Effector memory CD4-positive, alpha-beta T cell (primary cell): ENCODE measurements around the gene BBX.

Source experiments
- DNase-seq, 3 donors: peaks; one replicate each; pipeline ENCODE4 v3.0.0-alpha.2; 2020
- H3K27ac ChIP-seq: 2 replicates; pipeline ENCODE4 v1.7.0; 2013; ENCODE audit warnings: mild to moderate bottlenecking, low read length, moderate library complexity; ENCODE audit not compliant: insufficient read depth, poor library complexity, severe bottlenecking
- H3K27me3 ChIP-seq: replicated peaks from 2 replicates; pipeline ENCODE4 v1.7.0; 2013; ENCODE audit warnings: mild to moderate bottlenecking, low read length; ENCODE audit not compliant: insufficient read depth, control insufficient read depth, poor library complexity, severe bottlenecking
- H3K36me3 ChIP-seq: 2 replicates; pipeline ENCODE4 v1.7.0; 2013; ENCODE audit warnings: mild to moderate bottlenecking, low read length, moderate library complexity; ENCODE audit not compliant: control insufficient read depth, insufficient read depth
- H3K4me1 ChIP-seq: 2 replicates; pipeline ENCODE4 v1.7.0; 2013; ENCODE audit warnings: low read length, mild to moderate bottlenecking; ENCODE audit not compliant: control insufficient read depth, insufficient read depth, poor library complexity, severe bottlenecking
- H3K4me3 ChIP-seq: 2 replicates; pipeline ENCODE4 v1.7.0; 2013; ENCODE audit warnings: low read length, low read depth, mild to moderate bottlenecking; ENCODE audit not compliant: insufficient read depth, poor library complexity, severe bottlenecking
- H3K9me3 ChIP-seq: 2 replicates; pipeline ENCODE4 v1.7.0; 2013; ENCODE audit warnings: mild to moderate bottlenecking, low read length, moderate library complexity; ENCODE audit not compliant: control insufficient read depth

BBX gene

DNA sequence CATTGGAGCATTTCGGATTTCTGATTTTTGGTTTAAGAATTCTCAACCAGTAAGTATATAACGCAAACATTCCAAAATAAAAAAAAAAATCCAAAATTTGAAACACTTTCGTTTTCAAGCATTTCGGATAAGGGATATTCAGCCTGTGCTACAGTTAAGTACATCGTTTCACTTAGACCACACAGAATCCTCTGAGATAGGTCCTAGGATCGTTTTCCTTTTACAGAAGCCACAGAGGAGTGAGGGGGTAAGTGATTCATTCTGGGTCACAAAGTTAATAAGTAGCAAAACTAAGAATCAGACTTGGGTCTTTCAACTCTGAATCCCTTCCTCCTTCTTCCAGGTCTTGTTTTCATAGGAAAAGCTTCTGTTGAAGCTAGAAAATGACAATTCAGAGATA is 249.3 kb downstream of the BBX start:
- H3K27me3 ChIP-seq: no peaks in the 10 kb centered on the region

DNA sequence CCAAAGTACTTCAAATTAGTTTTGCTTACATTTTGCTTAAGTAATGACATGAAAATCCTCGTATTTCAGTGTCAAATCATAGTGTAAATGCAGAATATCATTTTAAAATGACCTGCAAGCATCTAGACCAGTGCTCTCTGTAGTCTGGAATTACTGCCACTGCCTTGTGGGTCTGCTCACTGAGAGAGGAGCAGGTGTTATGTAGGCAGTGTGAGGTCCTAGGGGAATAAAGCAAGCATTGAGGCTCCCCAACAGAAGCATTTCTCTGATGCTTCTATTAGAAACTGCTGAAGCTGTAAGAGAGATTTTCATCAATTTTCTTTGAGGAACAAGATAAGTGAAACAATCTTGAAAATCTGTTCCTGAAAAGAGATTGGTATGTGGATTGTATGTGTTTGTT is 253.2 kb downstream of the BBX start:
- Histone ChIP-seq H3K27ac (no peak overlapping the region), H3K4me1 (no peaks in the 10 kb centered on the region), H3K4me3 (no peak overlapping the region), H3K36me3 (peaks cover 35% of the 10 kb centered on the region), H3K27me3 (no peaks in the 10 kb centered on the region), H3K9me3 (no peaks in the 10 kb centered on the region)
- DNase-seq: no peak

More for the DNA sequence above, 249.3 kb downstream of the BBX start:
- no peak for DNase-seq
- Histone ChIP-seq H3K9me3 (no peaks in the 10 kb centered on the region), H3K27ac (no peak overlapping the region), H3K36me3 (peaks cover 18% of the 10 kb centered on the region), H3K4me3 (no peak overlapping the region), H3K4me1 (no peaks in the 10 kb centered on the region)

DNA sequence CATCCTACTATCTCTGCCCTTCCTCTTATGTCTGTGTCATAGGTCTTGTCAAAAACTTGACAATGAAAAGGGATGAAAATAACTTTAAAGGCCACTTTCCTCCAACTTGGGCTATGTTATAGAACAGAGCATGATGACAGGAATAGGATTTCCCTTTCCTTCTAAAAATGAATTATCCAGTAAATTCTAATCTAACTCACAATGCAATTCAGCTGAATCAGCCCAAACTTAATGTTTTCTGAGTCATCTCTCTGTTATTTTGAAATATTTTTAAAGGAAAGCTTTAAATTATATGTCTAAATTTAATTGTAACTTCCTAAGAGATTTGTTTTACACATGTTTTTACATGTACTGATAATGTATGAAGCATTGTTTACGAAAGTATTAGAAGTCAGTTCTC is 258.5 kb downstream of the BBX start:
- no peaks in the 10 kb centered on the region for H3K9me3 ChIP-seq
- peaks cover 31% of the 10 kb centered on the region for H3K36me3 ChIP-seq
- H3K27ac ChIP-seq: no peak overlapping the region
- no peaks in the 10 kb centered on the region for H3K27me3 ChIP-seq
- H3K4me1 ChIP-seq: no peaks in the 10 kb centered on the region
- DNase-seq: no peak
- H3K4me3 ChIP-seq: no peak overlapping the region

DNA sequence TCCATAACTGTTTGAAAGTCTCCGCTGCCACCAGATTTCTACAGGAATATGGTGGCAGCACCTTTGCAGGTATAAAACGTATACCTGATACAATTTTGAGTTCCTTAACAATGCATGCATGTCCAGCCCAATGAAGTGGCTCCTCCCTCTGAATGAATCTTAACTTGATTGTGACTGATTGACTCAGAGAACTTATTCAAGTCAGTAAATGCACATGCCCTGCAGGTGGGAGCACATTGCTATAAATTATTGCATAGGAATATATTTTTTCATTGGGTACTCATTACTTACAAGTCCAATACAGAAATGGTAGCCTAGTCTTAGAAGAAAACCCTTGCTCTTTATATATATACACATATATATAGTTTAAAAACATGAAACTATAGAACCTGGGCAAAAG is 259.3 kb downstream of the BBX start:
- Histone ChIP-seq H3K9me3 (no peaks in the 10 kb centered on the region), H3K4me1 (no peaks in the 10 kb centered on the region), H3K27ac (no peak overlapping the region), H3K27me3 (no peaks in the 10 kb centered on the region), H3K4me3 (no peak overlapping the region), H3K36me3 (peaks cover 31% of the 10 kb centered on the region)
- no peak for DNase-seq

DNA sequence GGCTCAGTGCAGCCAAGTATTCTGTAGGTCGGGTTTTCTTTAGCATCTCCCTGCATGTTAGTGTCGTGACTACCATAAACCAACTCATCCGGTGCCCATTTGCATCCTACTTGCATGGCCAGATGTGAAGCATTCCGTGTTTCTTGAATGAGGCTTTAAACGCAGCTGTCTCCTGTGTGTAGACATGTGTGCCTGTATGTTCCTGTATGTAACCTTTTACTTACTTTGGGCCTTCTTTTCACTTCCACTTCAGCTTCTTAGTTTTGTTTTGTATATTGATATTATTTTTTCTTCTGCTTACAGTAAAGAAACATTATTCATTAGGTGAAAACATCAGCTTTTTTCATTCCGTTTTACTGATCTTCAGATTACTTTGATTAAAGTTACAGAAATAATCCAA is 267.9 kb downstream of the BBX start:
- Histone ChIP-seq H3K27me3 (no peaks in the 10 kb centered on the region), H3K4me3 (no peak overlapping the region), H3K4me1 (no peaks in the 10 kb centered on the region), H3K27ac (no peak overlapping the region), H3K9me3 (no peaks in the 10 kb centered on the region), H3K36me3 (peaks cover 8% of the 10 kb centered on the region)
- no peak for DNase-seq

DNA sequence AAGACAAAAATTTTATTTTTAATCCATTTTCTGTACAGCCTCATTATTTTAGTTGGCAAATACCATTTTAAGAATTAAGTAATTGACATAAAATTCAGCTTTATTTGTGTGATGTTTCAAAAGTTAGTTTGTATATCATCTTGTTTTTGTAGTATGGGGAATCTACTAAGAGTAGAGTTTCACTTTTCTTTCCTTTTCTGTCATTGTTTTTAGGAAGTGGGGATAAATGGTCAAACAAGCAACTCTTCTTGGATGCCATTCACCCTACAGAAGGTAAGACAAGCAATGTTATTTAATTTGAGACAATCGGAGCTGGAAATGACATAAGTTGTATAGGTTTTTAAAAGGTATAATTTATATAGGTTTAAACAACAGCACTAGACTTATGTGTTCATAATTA is 268.3 kb downstream of the BBX start:
- no peaks in the 10 kb centered on the region for H3K27me3 ChIP-seq
- H3K36me3 ChIP-seq: peaks cover 8% of the 10 kb centered on the region
- no peak for DNase-seq
- H3K9me3 ChIP-seq: no peaks in the 10 kb centered on the region
- H3K4me1 ChIP-seq: no peaks in the 10 kb centered on the region
- H3K4me3 ChIP-seq: no peak overlapping the region
- H3K27ac ChIP-seq: no peak overlapping the region

DNA sequence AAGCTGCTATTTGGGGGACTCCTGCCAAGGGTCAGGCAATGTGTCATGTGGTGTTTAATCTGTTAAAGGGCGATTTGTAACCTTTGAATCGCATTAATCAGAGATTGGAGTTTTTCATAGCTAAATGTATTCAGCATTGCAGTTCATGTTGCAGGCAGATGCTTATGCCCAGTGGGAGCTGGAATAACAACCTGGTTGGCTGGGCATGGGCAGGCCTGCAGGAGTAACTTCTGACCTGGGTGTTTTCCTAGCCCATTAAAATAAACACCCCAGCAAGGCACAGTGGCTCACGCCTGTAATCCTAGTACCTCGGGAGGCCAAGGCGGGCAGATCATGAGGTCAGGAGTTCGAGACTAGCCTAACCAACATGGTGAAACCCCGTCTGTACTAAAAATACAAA is 268.7 kb downstream of the BBX start:
- H3K4me3 ChIP-seq: no peak overlapping the region
- H3K27ac ChIP-seq: no peak overlapping the region
- H3K36me3 ChIP-seq: peaks cover 8% of the 10 kb centered on the region
- no peaks in the 10 kb centered on the region for H3K9me3 ChIP-seq
- no peak for DNase-seq
- H3K27me3 ChIP-seq: no peaks in the 10 kb centered on the region
- H3K4me1 ChIP-seq: no peaks in the 10 kb centered on the region

DNA sequence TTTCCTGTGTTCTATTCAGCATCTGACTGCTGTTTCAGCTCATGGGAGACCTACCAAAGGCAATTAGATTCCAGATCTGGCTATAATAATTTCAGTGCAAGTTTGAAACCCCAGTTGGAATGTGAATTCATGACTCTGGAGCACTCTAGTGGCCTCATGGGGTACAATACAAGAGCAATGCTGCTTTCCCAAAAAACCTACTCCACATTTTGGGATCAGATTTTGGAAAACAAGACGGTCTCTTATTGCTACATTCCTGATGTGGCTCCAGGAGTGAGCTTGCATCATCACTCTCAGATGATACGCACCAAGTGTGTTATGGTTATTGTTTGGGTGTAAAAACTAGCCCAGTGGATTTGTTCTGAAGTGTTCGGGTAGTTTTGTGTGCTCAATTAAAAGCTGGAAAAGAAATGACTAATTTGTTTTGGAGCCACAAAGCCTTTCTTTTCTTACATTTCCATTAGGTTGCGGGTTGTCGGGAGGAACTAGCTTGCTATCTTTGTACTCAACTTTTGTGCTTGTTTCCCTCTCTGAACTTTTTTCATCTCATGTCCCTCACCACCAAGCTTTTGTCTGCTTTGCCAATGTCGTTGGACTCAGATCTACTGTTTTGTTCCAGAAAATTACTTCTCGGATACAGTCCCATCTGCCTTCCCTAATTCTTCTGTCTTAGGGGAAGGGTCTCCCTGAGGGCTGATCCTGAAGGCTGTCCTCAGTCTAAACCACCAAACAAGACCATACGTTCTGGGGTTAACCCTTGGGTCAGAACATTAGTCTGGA is 272.1 kb downstream of the BBX start:
- no peak overlapping the region for H3K4me3 ChIP-seq

DNA sequence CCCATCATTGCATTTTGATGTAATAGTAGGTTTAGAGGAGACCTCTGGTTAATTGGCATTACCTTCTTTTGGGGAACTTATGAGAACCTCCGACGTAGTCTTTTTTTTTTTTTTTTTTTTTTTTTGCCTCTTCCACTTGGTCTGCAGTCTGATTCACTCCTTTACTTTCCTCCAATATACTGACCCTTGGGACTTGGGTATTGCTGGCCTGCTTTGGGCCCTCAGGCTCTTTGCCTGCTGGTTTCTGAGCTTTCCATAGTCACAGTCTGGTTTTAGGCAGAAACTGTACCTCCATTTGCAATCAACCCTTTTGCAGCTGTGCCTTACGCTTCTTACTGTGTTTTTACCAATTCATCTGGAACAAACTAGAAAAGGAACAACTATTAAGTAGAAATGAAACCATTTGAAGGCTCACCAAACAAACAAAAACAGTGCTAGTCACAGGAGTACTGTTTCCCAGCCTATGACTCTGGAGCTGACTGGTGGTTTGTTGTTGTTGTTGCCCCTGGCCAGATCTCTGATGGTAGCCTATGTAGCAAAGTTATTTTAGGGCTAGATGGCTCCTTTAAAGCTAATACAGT is 272.8 kb downstream of the BBX start:
- Histone ChIP-seq H3K4me1 (no peaks in the 10 kb centered on the region), H3K27me3 (no peaks in the 10 kb centered on the region), H3K27ac (no peak overlapping the region), H3K4me3 (no peak overlapping the region), H3K36me3 (peaks cover 9% of the 10 kb centered on the region), H3K9me3 (no peaks in the 10 kb centered on the region)
- DNase-seq: no peak

More for the DNA sequence above, 272.1 kb downstream of the BBX start:
- H3K9me3 ChIP-seq: no peaks in the 10 kb centered on the region
- H3K36me3 ChIP-seq: peaks cover 13% of the 10 kb centered on the region
- no peak for DNase-seq
- no peaks in the 10 kb centered on the region for H3K27me3 ChIP-seq
- H3K27ac ChIP-seq: no peak overlapping the region
- no peaks in the 10 kb centered on the region for H3K4me1 ChIP-seq

DNA sequence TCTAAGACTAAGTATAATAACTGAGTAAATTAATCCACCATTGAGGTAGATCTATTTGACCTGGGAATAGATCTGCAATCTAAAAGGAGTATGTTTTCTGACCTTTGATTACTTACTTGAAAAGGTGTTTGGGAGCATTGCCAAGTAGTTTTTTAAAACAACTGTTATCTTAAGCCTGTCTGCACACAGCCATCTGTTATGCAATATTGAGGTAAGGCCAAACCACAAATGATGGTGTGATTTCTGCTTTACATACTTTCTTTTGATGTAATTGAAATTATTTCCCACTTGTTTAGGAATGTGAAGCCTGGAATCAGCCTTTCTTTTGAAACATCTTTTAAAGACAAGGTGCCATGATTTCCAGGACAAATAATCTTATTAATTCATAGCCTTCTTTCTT is 274.0 kb downstream of the BBX start:
- no peaks in the 10 kb centered on the region for H3K4me1 ChIP-seq
- no peak overlapping the region for H3K4me3 ChIP-seq
- no peaks in the 10 kb centered on the region for H3K27me3 ChIP-seq
- H3K27ac ChIP-seq: no peak overlapping the region
- no peaks in the 10 kb centered on the region for H3K9me3 ChIP-seq
- DNase-seq: no peak
- peaks cover 15% of the 10 kb centered on the region for H3K36me3 ChIP-seq
